ENCODE measurements around the gene PLAAT4. TPM values are rescaled to one million over a fixed set of nuclear protein-coding genes. Genes with fewer than 3 reads are reported as not detected.

PLAAT4 gene
- total RNA-seq, 1 experiment from 2014 or later, result 0.52 TPM

DNA sequence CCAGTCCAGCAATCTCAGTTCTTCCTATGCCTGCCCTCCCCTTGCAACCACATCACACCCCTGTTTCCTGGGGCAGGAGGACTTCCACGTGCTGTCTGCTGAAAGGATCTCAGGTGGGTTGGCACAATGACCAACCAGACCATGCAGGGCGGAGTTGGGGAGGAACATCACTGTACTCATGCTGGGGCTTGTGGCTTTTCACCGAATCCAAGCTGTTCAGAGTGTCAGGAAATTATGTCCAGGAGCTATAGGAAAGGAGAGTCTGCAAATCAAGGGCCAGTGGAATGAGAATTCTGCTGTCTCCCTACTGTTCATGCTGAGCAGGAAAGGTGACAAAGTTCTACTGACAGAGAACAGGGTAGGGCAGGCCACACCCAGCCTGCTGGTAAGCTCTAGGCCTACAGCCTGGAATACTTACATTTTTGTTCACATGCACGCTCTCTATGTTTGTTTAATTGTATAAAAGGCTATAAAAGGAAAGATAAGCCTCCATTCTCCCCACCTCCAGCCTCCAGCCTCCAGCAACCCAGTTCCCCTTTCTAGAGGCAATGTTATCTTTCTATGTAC, 28.3 kb downstream of the PLAAT4 start:
- Histone ChIP-seq H3K4me2 (ENCODE audit: low read length) (peak overlapping the region; percentile 15; the same call in 1 of the 2 replicates), H3K27ac (ENCODE audit: low read depth, low read length) (no peak overlapping the region), H3K36me3 (ENCODE audit: control insufficient read depth in 1 of 2, insufficient read depth in 2 of 2, low read length in 2 of 2) (no peaks in the 10 kb centered on the region), H3K27me3 (ENCODE audit: insufficient read depth, low read length) (no peaks in the 10 kb centered on the region), H3K9me3 (ENCODE audit: control insufficient read depth in 1 of 2, insufficient read depth in 1 of 2, low read depth in 1 of 2, low read length in 2 of 2) (no peaks in the 10 kb centered on the region), H3K9ac (ENCODE audit: low read length) (no peak overlapping the region), H2AFZ (ENCODE audit: low read depth, low read length, poor library complexity, severe bottlenecking) (no peak overlapping the region), H3K4me3 (replicated peaks in 1 of 2; ENCODE audit: low read depth in 1 of 2, low read length in 2 of 2) (no peak overlapping the region), H4K20me1 (ENCODE audit: insufficient read depth) (no peaks in the 10 kb centered on the region), H3K4me1 (ENCODE audit: control insufficient read depth in 1 of 2, insufficient read depth in 2 of 2, low read length in 2 of 2) (peaks cover 17 to 33% of the 10 kb centered on the region in 2 experiments), H3K9me2 (ENCODE audit: insufficient read depth) (no peaks in the 10 kb centered on the region), H3K79me2 (ENCODE audit: insufficient read depth, low read length) (no peaks in the 10 kb centered on the region)
- no peak for ATAC-seq
- intact Hi-C loops (cut with micrococcal nuclease), result no loop called here
- BruUV-seq (replicated peaks), result no TSS peak
- POLR2A ChIA-PET, result no interaction called here
- TF ChIP-seq SIN3A (IDR thresholded peaks at IDR 0.05; ENCODE audit: low read depth) (no peak), SP1 (IDR thresholded peaks at IDR 0.05; ENCODE audit: low read depth) (no peak), TCF7L2 (IDR thresholded peaks at IDR 0.05; ENCODE audit: borderline replicate concordance, extremely low read depth, insufficient read depth, insufficient read length) (no peak), POLR2AphosphoS5 (IDR thresholded peaks at IDR 0.05; ENCODE audit: low read depth, low read length) (no peak), EZH2 (IDR thresholded peaks at IDR 0.05) (no peak), CEBPB (IDR thresholded peaks at IDR 0.05; ENCODE audit: low read depth) (no peak), EGR1 (IDR thresholded peaks at IDR 0.05; ENCODE audit: low read depth) (no peak), ZNF274 (IDR thresholded peaks at IDR 0.05; ENCODE audit: low read depth, low read length) (no peak), YY1 (IDR thresholded peaks at IDR 0.05; ENCODE audit: extremely low read depth, insufficient replicate concordance, low read depth, low read length) (no peak), SRF (IDR thresholded peaks at IDR 0.05; ENCODE audit: low read depth) (no peak), EZH2phosphoT487 (IDR thresholded peaks at IDR 0.05; ENCODE audit: borderline replicate concordance) (no peak)
- TF ChIP-seq, protein P1, sequence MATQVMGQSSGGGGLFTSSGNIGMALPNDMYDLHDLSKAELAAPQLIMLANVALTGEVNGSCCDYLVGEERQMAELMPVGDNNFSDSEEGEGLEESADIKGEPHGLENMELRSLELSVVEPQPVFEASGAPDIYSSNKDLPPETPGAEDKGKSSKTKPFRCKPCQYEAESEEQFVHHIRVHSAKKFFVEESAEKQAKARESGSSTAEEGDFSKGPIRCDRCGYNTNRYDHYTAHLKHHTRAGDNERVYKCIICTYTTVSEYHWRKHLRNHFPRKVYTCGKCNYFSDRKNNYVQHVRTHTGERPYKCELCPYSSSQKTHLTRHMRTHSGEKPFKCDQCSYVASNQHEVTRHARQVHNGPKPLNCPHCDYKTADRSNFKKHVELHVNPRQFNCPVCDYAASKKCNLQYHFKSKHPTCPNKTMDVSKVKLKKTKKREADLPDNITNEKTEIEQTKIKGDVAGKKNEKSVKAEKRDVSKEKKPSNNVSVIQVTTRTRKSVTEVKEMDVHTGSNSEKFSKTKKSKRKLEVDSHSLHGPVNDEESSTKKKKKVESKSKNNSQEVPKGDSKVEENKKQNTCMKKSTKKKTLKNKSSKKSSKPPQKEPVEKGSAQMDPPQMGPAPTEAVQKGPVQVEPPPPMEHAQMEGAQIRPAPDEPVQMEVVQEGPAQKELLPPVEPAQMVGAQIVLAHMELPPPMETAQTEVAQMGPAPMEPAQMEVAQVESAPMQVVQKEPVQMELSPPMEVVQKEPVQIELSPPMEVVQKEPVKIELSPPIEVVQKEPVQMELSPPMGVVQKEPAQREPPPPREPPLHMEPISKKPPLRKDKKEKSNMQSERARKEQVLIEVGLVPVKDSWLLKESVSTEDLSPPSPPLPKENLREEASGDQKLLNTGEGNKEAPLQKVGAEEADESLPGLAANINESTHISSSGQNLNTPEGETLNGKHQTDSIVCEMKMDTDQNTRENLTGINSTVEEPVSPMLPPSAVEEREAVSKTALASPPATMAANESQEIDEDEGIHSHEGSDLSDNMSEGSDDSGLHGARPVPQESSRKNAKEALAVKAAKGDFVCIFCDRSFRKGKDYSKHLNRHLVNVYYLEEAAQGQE (IDR thresholded peaks at IDR 0.05; ENCODE audit: low read depth), result no peak
- TF ChIP-seq, protein P2, sequence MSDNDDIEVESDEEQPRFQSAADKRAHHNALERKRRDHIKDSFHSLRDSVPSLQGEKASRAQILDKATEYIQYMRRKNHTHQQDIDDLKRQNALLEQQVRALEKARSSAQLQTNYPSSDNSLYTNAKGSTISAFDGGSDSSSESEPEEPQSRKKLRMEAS (IDR thresholded peaks at IDR 0.05), result no peak
- CTCF ChIA-PET, result no interaction called here
- no peak for DNase-seq (ENCODE audit: low read depth, low spot score)
- RAD21 ChIA-PET (ENCODE audit: low non-redundant PET in 1 of 2, low total read pairs in 2 of 2, uncharacterized antibody in 2 of 2, unreplicated experiment in 2 of 2), result no interaction called here
